ENCODE measurements around the gene CTH.
A peak's percentile ranks its signal among the peaks of the same experiment; 100 is the strongest.

The CTH gene

DNA sequence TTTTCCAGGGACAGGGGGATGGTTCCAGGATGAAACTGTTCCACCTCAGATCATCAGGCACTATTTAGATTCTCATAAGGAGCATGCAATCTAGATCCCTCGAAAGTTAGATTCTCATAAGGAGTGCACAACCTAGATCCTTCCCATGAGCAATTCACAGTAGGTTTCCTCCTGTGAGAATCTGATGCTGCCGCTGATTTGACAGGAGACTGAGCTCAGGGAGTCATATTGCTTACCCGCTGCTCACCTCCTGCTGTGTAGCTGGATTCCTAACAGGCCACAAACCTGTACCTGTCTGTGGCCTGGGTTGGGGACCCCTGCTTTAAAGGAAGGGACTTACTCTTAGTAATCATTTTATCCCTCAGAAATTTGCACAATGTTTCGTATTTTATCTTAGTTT is 9.3 kb downstream of the CTH start:
- DNase-seq (ENCODE audit: low spot score), result no peak
- Histone ChIP-seq H3K9me3 (ENCODE audit: severe bottlenecking) (no peaks in the 10 kb centered on the region), H3K4me3 (ENCODE audit: severe bottlenecking) (no peak overlapping the region), H3K4me1 (ENCODE audit: insufficient read depth, poor library complexity, severe bottlenecking) (no peaks in the 10 kb centered on the region), H3K27me3 (ENCODE audit: insufficient read depth, poor library complexity, severe bottlenecking) (no peaks in the 10 kb centered on the region), H3K36me3 (ENCODE audit: low read depth) (peaks cover 14% of the 10 kb centered on the region), H3K27ac (ENCODE audit: poor library complexity, severe bottlenecking) (no peak overlapping the region)
- TF ChIP-seq, protein P1, sequence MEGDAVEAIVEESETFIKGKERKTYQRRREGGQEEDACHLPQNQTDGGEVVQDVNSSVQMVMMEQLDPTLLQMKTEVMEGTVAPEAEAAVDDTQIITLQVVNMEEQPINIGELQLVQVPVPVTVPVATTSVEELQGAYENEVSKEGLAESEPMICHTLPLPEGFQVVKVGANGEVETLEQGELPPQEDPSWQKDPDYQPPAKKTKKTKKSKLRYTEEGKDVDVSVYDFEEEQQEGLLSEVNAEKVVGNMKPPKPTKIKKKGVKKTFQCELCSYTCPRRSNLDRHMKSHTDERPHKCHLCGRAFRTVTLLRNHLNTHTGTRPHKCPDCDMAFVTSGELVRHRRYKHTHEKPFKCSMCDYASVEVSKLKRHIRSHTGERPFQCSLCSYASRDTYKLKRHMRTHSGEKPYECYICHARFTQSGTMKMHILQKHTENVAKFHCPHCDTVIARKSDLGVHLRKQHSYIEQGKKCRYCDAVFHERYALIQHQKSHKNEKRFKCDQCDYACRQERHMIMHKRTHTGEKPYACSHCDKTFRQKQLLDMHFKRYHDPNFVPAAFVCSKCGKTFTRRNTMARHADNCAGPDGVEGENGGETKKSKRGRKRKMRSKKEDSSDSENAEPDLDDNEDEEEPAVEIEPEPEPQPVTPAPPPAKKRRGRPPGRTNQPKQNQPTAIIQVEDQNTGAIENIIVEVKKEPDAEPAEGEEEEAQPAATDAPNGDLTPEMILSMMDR (IDR thresholded peaks at IDR 0.05; ENCODE audit: poor library complexity, severe bottlenecking), result no peak
- ATAC-seq (ENCODE audit: low read depth), result no peak

DNA sequence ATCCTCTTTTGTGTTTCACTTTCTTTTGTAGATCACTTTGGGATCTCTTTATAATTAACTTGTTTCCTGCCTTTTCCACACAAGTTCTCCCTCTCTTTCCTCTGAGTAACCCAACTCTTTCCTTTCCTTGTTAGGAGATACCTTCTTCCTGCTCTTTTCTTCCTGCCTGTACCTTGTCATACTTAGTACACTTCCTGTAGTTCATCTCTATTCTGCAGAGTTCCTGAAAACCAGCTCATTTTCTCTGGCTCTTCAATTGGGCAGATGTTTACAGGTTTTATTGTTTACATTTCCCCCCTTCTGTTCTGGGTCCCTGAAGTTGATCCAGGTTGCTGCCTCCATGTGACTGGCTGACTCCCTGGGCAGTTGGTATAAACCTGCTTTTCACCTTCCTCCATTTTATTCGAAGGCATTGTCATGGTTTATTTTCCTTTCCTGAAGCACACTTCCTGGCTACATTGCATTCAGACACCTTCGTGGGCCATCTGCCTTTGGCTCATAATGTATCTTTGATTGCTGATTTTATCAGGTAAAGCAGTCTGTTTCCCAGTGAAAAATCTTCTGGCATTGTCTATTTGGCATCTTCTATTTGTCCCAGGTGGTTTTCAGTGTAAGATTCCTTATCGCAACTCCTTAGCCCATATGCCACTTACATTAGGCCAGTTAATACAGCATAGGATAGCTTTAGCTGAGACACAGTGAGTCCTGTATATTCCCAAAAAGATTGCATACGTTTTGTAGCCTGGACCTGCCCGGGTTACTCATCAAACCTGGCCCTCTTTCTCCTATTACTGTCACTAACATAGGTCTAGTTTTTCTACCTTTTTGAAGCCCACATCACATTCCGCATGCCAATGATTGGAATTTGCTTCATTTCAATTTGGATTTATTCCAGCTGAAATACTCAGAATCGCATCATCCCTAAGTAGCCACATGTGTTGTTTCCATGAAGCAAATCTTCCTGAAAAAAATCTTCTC is 15.4 kb downstream of the CTH start:
- Histone ChIP-seq H3K36me3 (ENCODE audit: low read depth) (no peaks in the 10 kb centered on the region), H3K27ac (ENCODE audit: poor library complexity, severe bottlenecking) (peak overlapping the region; percentile 49), H3K4me3 (ENCODE audit: severe bottlenecking) (no peak overlapping the region), H3K27me3 (ENCODE audit: insufficient read depth, poor library complexity, severe bottlenecking) (no peaks in the 10 kb centered on the region), H3K4me1 (ENCODE audit: insufficient read depth, poor library complexity, severe bottlenecking) (peaks cover 32% of the 10 kb centered on the region), H3K9me3 (ENCODE audit: severe bottlenecking) (no peaks in the 10 kb centered on the region)
- no peak for DNase-seq (ENCODE audit: low spot score)
- peak; percentile 69 for ATAC-seq (ENCODE audit: low read depth)
- TF ChIP-seq, protein P1 (IDR thresholded peaks at IDR 0.05; ENCODE audit: poor library complexity, severe bottlenecking), result no peak

DNA sequence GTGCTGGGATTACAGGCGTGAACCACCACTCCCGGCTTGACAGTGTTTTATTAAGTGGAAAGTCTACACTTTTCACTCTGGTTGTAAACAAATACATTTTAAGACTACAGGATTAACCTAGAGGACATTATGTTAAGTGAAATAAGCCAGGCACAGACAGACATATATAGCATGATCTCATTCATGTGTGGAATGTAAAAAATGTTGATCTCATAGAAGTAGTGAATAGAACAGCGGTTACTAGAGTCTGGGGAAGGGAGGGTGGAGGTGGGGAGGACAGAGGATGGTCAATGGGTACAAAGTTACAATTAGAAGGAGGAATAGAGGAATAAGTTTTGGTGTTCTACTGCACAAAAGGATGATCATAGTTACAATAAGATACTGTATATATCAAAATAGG is 16.9 kb downstream of the CTH start:
- H3K9me3 ChIP-seq (ENCODE audit: severe bottlenecking), result no peaks in the 10 kb centered on the region
- H3K4me1 ChIP-seq (ENCODE audit: insufficient read depth, poor library complexity, severe bottlenecking), result peaks cover 32% of the 10 kb centered on the region
- ATAC-seq (ENCODE audit: low read depth) (peak; percentile 49; the same call in 1 of the 3 replicates), DNase-seq (ENCODE audit: low spot score) (no peak)
- H3K27me3 ChIP-seq (ENCODE audit: insufficient read depth, poor library complexity, severe bottlenecking), result no peaks in the 10 kb centered on the region
- TF ChIP-seq, protein P1 (IDR thresholded peaks at IDR 0.05; ENCODE audit: poor library complexity, severe bottlenecking), result no peak
- H3K27ac ChIP-seq (ENCODE audit: poor library complexity, severe bottlenecking), result no peak overlapping the region
- H3K36me3 ChIP-seq (ENCODE audit: low read depth), result peaks cover 1% of the 10 kb centered on the region; the same call in 1 of the 2 replicates
- H3K4me3 ChIP-seq (ENCODE audit: severe bottlenecking), result no peak overlapping the region

DNA sequence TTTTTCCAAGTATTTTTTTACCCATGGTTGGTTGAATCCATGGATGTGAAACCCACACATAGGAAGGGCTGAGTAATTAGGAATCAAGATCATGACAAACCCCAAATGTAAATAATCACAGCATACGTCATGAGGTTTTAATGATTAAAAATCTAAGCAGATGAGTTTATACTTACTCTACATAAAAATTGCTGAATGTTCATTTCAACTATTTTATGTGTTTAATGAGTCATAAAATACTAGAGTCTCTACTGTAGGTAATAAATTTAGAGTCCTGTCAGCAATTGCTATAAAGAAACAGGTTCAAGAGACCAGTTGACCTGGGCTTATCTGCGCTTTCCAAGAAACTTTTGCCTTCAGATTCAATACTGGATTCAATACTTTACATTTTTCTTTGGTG is 18.2 kb downstream of the CTH start:
- H3K4me3 ChIP-seq (ENCODE audit: severe bottlenecking), result no peak overlapping the region
- DNase-seq (ENCODE audit: low spot score) (no peak), ATAC-seq (ENCODE audit: low read depth) (peak; percentile 75)
- peaks cover 4% of the 10 kb centered on the region; the same call in 1 of the 2 replicates for H3K36me3 ChIP-seq (ENCODE audit: low read depth)
- peaks cover 32% of the 10 kb centered on the region for H3K4me1 ChIP-seq (ENCODE audit: insufficient read depth, poor library complexity, severe bottlenecking)
- H3K9me3 ChIP-seq (ENCODE audit: severe bottlenecking), result no peaks in the 10 kb centered on the region
- H3K27ac ChIP-seq (ENCODE audit: poor library complexity, severe bottlenecking), result peak overlapping the region; percentile 11
- TF ChIP-seq, protein P1 (IDR thresholded peaks at IDR 0.05; ENCODE audit: poor library complexity, severe bottlenecking), result no peak
- no peaks in the 10 kb centered on the region for H3K27me3 ChIP-seq (ENCODE audit: insufficient read depth, poor library complexity, severe bottlenecking)

DNA sequence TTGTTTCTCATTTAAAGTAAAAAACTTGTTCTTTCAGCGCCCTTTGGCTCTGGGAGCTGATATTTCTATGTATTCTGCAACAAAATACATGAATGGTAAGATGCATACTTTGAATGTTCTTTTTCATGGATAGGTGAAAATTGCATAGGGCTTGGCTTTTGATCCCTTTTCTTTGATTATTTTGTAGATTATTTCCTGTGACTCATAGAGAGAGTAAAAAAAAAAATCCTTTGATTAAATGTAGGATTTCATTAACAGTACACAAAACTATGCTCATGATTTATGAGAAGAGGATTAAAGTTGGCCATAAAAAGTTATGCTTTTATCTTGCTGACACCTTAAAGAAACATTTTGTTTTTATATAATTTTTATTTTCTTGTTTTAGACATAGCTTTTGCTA is 18.7 kb downstream of the CTH start:
- peak overlapping the region; percentile 11 for H3K27ac ChIP-seq (ENCODE audit: poor library complexity, severe bottlenecking)
- no peaks in the 10 kb centered on the region for H3K9me3 ChIP-seq (ENCODE audit: severe bottlenecking)
- no peaks in the 10 kb centered on the region for H3K27me3 ChIP-seq (ENCODE audit: insufficient read depth, poor library complexity, severe bottlenecking)
- peaks cover 32% of the 10 kb centered on the region for H3K4me1 ChIP-seq (ENCODE audit: insufficient read depth, poor library complexity, severe bottlenecking)
- H3K36me3 ChIP-seq (ENCODE audit: low read depth), result peaks cover 4% of the 10 kb centered on the region; the same call in 1 of the 2 replicates
- DNase-seq (ENCODE audit: low spot score) (no peak), ATAC-seq (ENCODE audit: low read depth) (no peak)
- no peak overlapping the region for H3K4me3 ChIP-seq (ENCODE audit: severe bottlenecking)
- TF ChIP-seq, protein P1 (IDR thresholded peaks at IDR 0.05; ENCODE audit: poor library complexity, severe bottlenecking), result no peak

Data from RWPE2 (cell line).